HCT116 (cell line): Measurements from ENCODE around the gene ZNF750. TPM values are rescaled to one million over a fixed set of nuclear protein-coding genes. Genes with fewer than 3 reads are reported as not detected.

Experiments
- ATAC-seq: fragments of 200-7000 bp; cut with Tn5 transposase; 2 replicates; pipeline ENCODE4 v1.9.1; 2020; ENCODE audit warnings: mild to moderate bottlenecking, moderate library complexity
- BruUV-seq: library from RNA; stranded (reverse); fragments of 400-500 nt; replicated peaks from 2 replicates; lab custom pipeline; 2021; lab: Mats Ljungman, UMichigan
- CTCF ChIA-PET: fragments of 300-600 bp; sonication (Branson Sonifier 250); formaldehyde crosslinking; loops from one replicate; lab custom pipeline; 2021; ENCODE audit warnings: antibody characterized with exemption; lab: Charles Lee
- POLR2A ChIA-PET: fragments of 300-600, 350-600 bp; sonication (Branson Sonifier 250); formaldehyde crosslinking; loops from one replicate; lab custom pipeline; 2021; ENCODE audit warnings: antibody characterized with exemption; lab: Charles Lee
- RAD21 ChIA-PET, 2 experiments: fragments of 300-600 bp; sonication (Branson Sonifier 250); formaldehyde crosslinking; loops; one replicate each; lab custom pipeline; 2023; ENCODE audit warnings: low total read pairs in 2 of 2; ENCODE audit not compliant: uncharacterized antibody in 2 of 2, unreplicated experiment in 2 of 2, low non-redundant PET in 1 of 2; lab: Charles Lee
- DNase-seq: peaks from one replicate; pipeline ENCODE4 v3.0.0-alpha.2; 2010; ENCODE audit warnings: low read depth, low spot score
- H2AFZ ChIP-seq: fragments of 200-600 bp; shearing (Covaris generic), sonication (generic); 2 replicates; pipeline ENCODE4 v1.6.1; 2017; ENCODE audit warnings: low read depth, mixed run types, mixed read lengths, antibody characterized with exemption, low read length; ENCODE audit not compliant: poor library complexity, severe bottlenecking
- H3K27ac ChIP-seq: 2 replicates; pipeline ENCODE4 v1.5.1; 2012; ENCODE audit warnings: low read depth, low read length
- H3K27me3 ChIP-seq: fragments of 200-600 bp; sonication (generic); 2 replicates; pipeline ENCODE4 v1.6.1; 2016; ENCODE audit warnings: mixed run types, low read length, mixed read lengths; ENCODE audit not compliant: insufficient read depth
- H3K36me3 ChIP-seq, 2 experiments: fragments of 200-500 bp in 1 of 2; fragments of 200-600 bp in 1 of 2; sonication (Bioruptor generic) in 1 of 2; sonication (generic) in 1 of 2; 2 replicates each; pipeline versions ENCODE4 v1.5.1 to v1.6.1; 2014 to 2016; ENCODE audit warnings: low read length in 2 of 2, inconsistent platforms in 1 of 2, mixed read lengths in 1 of 2, mixed run types in 1 of 2; ENCODE audit not compliant: insufficient read depth in 2 of 2, control insufficient read depth in 1 of 2
- H3K4me1 ChIP-seq, 2 experiments: fragments of 200-600 bp in 1 of 2; sonication (generic) in 1 of 2; 2 replicates each; pipeline versions ENCODE4 v1.5.1 to v1.6.1; 2012 to 2017; ENCODE audit warnings: low read length in 2 of 2, inconsistent platforms in 1 of 2, mild to moderate bottlenecking in 1 of 2, mixed read lengths in 1 of 2, mixed run types in 1 of 2, moderate library complexity in 1 of 2; ENCODE audit not compliant: insufficient read depth in 2 of 2, control insufficient read depth in 1 of 2
- H3K4me2 ChIP-seq: fragments of 200-600 bp; sonication (generic); 2 replicates; pipeline ENCODE4 v1.6.1; 2017; ENCODE audit warnings: mixed run types, low read length, mixed read lengths
- H3K4me3 ChIP-seq, 2 experiments: fragments of 200-600 bp in 1 of 2; sonication (generic) in 1 of 2; replicated peaks in 1 of 2; 2 replicates each; pipeline ENCODE4 v1.5.1; 2011 to 2016; ENCODE audit warnings: low read length in 2 of 2, control low read depth in 1 of 2, low read depth in 1 of 2, mild to moderate bottlenecking in 1 of 2, mixed read lengths in 1 of 2, mixed run types in 1 of 2
- H3K79me2 ChIP-seq: fragments of 200-600 bp; sonication (generic); 2 replicates; pipeline ENCODE4 v1.6.1; 2017; ENCODE audit warnings: mild to moderate bottlenecking, mixed run types, low read length, moderate library complexity, mixed read lengths; ENCODE audit not compliant: insufficient read depth
- H3K9ac ChIP-seq: fragments of 200-600 bp; sonication (generic); 2 replicates; pipeline ENCODE4 v1.6.1; 2016; ENCODE audit warnings: low read length, mixed read lengths
- H3K9me2 ChIP-seq: fragments of 200-600 bp; sonication (generic), shearing (Covaris generic); 2 replicates; pipeline ENCODE4 v1.6.1; 2017; ENCODE audit warnings: mixed run types, mild to moderate bottlenecking, moderate library complexity; ENCODE audit not compliant: insufficient read depth
- H3K9me3 ChIP-seq, 2 experiments: fragments of 200-500 bp in 1 of 2; fragments of 200-600 bp in 1 of 2; sonication (Bioruptor generic) in 1 of 2; sonication (generic) in 1 of 2; 2 replicates each; pipeline ENCODE4 v1.6.1; 2014 to 2017; ENCODE audit warnings: low read length in 2 of 2, mixed read lengths in 2 of 2, inconsistent platforms in 1 of 2, low read depth in 1 of 2, mild to moderate bottlenecking in 1 of 2, mixed run types in 1 of 2, moderate library complexity in 1 of 2; ENCODE audit not compliant: control insufficient read depth in 1 of 2, insufficient read depth in 1 of 2
- H4K20me1 ChIP-seq: fragments of 200-600 bp; sonication (generic), shearing (Covaris generic); 2 replicates; pipeline ENCODE4 v1.6.1; 2017; ENCODE audit warnings: mixed run types, mild to moderate bottlenecking, moderate library complexity; ENCODE audit not compliant: insufficient read depth
- CEBPB ChIP-seq: IDR thresholded peaks from 2 replicates; pipeline ENCODE4 v1.6.1; 2012; ENCODE audit warnings: low read depth
- ELF1 ChIP-seq: IDR thresholded peaks from 2 replicates; pipeline ENCODE4 v1.6.1; 2012; ENCODE audit warnings: low read depth, borderline replicate concordance
- JUND ChIP-seq: IDR thresholded peaks from 2 replicates; pipeline ENCODE4 v1.6.1; 2012
- POLR2AphosphoS5 ChIP-seq: IDR thresholded peaks from 2 replicates; pipeline ENCODE4 v1.6.1; 2011; ENCODE audit warnings: mild to moderate bottlenecking, low read depth, low read length, moderate library complexity
- SRF ChIP-seq: IDR thresholded peaks from 2 replicates; pipeline ENCODE4 v1.6.1; 2012; ENCODE audit warnings: low read depth
- TCF7L2 ChIP-seq: IDR thresholded peaks from 2 replicates; pipeline ENCODE4 v1.7.0; 2011; ENCODE audit warnings: borderline replicate concordance, inconsistent platforms; ENCODE audit not compliant: insufficient read depth, insufficient read length; ENCODE audit errors: extremely low read depth
- ZFX ChIP-seq: fragments of 450-650 bp; IDR thresholded peaks from 2 replicates; pipeline ENCODE4 v1.6.1; 2017
- intact Hi-C: fragments of 100-400 bp; cut with micrococcal nuclease; formaldehyde crosslinking; loops from 2 replicates; pipeline ENCODE4 v1.10.0; 2022
- total RNA-seq: library from RNA; stranded (reverse); gene quantifications from one replicate; pipeline ENCODE4 v1.2.1, GENCODE V29; 2021; ENCODE audit not compliant: unreplicated experiment
- TF ChIP-seq, protein P1 (sequence below): IDR thresholded peaks from 2 replicates; pipeline ENCODE4 v1.6.1; 2012
- TF ChIP-seq, protein P2 (sequence below): IDR thresholded peaks from 2 replicates; pipeline ENCODE4 v1.6.1; 2012
- TF ChIP-seq, protein P3 (sequence below): IDR thresholded peaks from 2 replicates; pipeline ENCODE4 v1.6.1; 2011; ENCODE audit warnings: mild to moderate bottlenecking, low read length, moderate library complexity; ENCODE audit not compliant: insufficient replicate concordance; ENCODE audit errors: extremely low read depth

The ZNF750 gene
- total RNA-seq, 1 experiment from 2014 or later: not detected

DNA sequence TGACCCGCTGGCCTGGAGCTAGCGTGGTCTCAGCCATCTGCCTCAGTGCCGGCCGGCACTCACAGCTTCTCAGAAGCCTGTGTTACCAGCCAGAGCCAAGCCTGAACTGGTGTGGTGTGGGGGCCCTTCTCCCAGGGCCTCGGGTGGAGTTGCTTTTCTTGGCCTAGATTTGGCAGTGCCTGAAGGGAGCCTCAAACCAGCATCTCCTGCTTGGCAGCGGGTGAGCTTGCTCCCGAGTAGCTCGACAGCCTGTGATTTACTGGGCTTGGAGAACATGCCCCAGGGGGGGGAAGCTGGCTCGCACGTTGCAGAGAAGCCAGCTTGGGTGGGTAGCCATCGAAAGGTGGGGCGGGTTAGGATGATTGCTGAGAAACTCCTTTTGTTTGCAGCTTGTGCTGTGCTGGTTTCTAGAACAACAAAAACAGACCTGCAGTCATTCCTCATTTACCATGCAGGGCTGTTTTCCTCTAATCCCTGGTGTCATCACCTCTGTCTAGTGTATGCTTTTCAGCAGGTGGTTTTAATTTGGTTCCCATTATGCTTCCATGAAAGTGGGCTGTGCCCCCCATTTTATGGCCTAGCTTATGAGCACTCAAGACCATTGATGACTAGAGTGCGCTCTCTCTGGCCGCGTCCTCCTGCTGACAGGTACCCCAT, 45.7 kb downstream of the ZNF750 start:
- no peak for DNase-seq
- CTCF ChIA-PET: no interaction called here
- POLR2A ChIA-PET: no interaction called here
- intact Hi-C loops: no loop called here
- no peaks in the 10 kb centered on the region for H4K20me1 ChIP-seq
- H3K27ac ChIP-seq: no peak overlapping the region
- no peak overlapping the region for H3K9ac ChIP-seq
- no peaks in the 10 kb centered on the region for H3K9me3 ChIP-seq
- RAD21 ChIA-PET: no interaction called here
- no peak for TF ChIP-seq ELF1
- TF ChIP-seq, protein P1, sequence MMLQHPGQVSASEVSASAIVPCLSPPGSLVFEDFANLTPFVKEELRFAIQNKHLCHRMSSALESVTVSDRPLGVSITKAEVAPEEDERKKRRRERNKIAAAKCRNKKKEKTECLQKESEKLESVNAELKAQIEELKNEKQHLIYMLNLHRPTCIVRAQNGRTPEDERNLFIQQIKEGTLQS: no peak
- H3K4me1 ChIP-seq: peaks cover 0 to 5% of the 10 kb centered on the region in 2 experiments; a peak in 1 of 4 replicates
- BruUV-seq: no TSS peak
- no peak overlapping the region for H2AFZ ChIP-seq
- H3K27me3 ChIP-seq: no peaks in the 10 kb centered on the region
- H3K79me2 ChIP-seq: peaks cover 54% of the 10 kb centered on the region
- no peaks in the 10 kb centered on the region for H3K9me2 ChIP-seq
- no peak overlapping the region for H3K4me2 ChIP-seq
- ATAC-seq: no peak
- no peak overlapping the region for H3K4me3 ChIP-seq
- H3K36me3 ChIP-seq: 0 out of 4 replicates have a peak, but pooled peaks cover 0 to 3% of the 10 kb centered on the region in 2 experiments

DNA sequence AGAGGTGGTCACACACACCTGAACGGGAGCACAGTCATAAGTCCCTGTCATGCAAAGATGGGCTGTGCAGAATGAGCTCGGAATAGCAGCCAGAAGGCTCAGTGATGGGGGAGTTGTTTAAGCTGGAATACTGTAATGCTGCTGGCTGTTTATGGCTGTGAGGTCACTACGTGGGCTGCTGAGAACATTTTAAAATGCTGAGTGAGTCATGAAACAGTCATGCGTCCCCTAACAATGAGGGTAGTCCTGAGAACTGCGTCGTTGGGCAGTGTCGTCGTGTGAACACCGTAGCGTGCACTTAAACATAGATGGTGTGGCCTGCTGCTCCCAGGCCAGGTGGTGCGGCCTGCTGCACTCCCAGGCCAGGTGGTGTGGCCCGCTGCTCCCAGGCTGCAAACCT, 48.3 kb downstream of the ZNF750 start:
- POLR2A ChIA-PET: no interaction called here
- H3K27ac ChIP-seq: no peak overlapping the region

More for the DNA sequence above, 48.3 kb downstream of the ZNF750 start:
- peaks cover 0 to 5% of the 10 kb centered on the region in 2 experiments; a peak in 1 of 4 replicates for H3K4me1 ChIP-seq
- ATAC-seq (no peak), DNase-seq (no peak)
- H3K9me2 ChIP-seq: no peaks in the 10 kb centered on the region
- H2AFZ ChIP-seq: no peak overlapping the region
- no peak overlapping the region for H3K4me2 ChIP-seq
- TF ChIP-seq, protein P2, sequence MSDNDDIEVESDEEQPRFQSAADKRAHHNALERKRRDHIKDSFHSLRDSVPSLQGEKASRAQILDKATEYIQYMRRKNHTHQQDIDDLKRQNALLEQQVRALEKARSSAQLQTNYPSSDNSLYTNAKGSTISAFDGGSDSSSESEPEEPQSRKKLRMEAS: no peak
- TF ChIP-seq TCF7L2: no peak
- no peak for TF ChIP-seq JUND
- TF ChIP-seq SRF: no peak
- no peak for TF ChIP-seq POLR2AphosphoS5
- no peak for TF ChIP-seq CEBPB
- TF ChIP-seq, protein P3, sequence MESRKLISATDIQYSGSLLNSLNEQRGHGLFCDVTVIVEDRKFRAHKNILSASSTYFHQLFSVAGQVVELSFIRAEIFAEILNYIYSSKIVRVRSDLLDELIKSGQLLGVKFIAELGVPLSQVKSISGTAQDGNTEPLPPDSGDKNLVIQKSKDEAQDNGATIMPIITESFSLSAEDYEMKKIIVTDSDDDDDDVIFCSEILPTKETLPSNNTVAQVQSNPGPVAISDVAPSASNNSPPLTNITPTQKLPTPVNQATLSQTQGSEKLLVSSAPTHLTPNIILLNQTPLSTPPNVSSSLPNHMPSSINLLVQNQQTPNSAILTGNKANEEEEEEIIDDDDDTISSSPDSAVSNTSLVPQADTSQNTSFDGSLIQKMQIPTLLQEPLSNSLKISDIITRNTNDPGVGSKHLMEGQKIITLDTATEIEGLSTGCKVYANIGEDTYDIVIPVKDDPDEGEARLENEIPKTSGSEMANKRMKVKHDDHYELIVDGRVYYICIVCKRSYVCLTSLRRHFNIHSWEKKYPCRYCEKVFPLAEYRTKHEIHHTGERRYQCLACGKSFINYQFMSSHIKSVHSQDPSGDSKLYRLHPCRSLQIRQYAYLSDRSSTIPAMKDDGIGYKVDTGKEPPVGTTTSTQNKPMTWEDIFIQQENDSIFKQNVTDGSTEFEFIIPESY: no peak
- TF ChIP-seq ZFX: peak; percentile 28; the same call in 1 of the 2 replicates
- H3K9ac ChIP-seq: no peak overlapping the region
- no peaks in the 10 kb centered on the region for H4K20me1 ChIP-seq
- ChIA-PET RAD21 (no interaction called here), CTCF (no interaction called here)
- no peak overlapping the region for H3K4me3 ChIP-seq
- no peaks in the 10 kb centered on the region for H3K27me3 ChIP-seq
- H3K9me3 ChIP-seq: no peaks in the 10 kb centered on the region
- H3K36me3 ChIP-seq: 0 out of 4 replicates have a peak, but pooled peaks cover 0 to 3% of the 10 kb centered on the region in 2 experiments
- BruUV-seq: no TSS peak
- peaks cover 64% of the 10 kb centered on the region for H3K79me2 ChIP-seq
- intact Hi-C loops: no loop called here
